ENCODE results near the gene SYDE1.

SYDE1 gene

GRCh38 chr19:15108845-15109767, 1.9 kb downstream of the SYDE1 start:
- DNase-seq, result no peak

GRCh38 chr19:15109768-15110417, 2.7 kb downstream of the SYDE1 start:
- DNase-seq, result no peak

- DNase-seq, result no peak
Observed at GRCh38 chr19:15110418-15110815, 3.2 kb downstream of the SYDE1 start.

- DNase-seq, result no peak
Observed at GRCh38 chr19:15111758-15112157, 4.6 kb downstream of the SYDE1 start.

- no peak for DNase-seq
Observed at GRCh38 chr19:15112385-15112784, 5.2 kb downstream of the SYDE1 start.

- DNase-seq, result no peak
Observed at GRCh38 chr19:15113245-15114152, 6.3 kb downstream of the SYDE1 start.

- no peak for DNase-seq
Observed at GRCh38 chr19:15114153-15114540, 6.9 kb downstream of the SYDE1 start.

- no peak for DNase-seq
Observed at GRCh38 chr19:15115080-15115479, 7.9 kb downstream of the SYDE1 start.

GRCh38 chr19:15115762-15116615, 8.8 kb downstream of the SYDE1 start:
- no peak for DNase-seq

- no peak for DNase-seq
Observed at GRCh38 chr19:15116856-15117255, 9.7 kb downstream of the SYDE1 start.

- no peak for DNase-seq
Observed at GRCh38 chr19:15118248-15118647, 11.0 kb downstream of the SYDE1 start.

- DNase-seq, result no peak
Observed at GRCh38 chr19:15118789-15119494, 11.7 kb downstream of the SYDE1 start.

- no peak for DNase-seq
Observed at GRCh38 chr19:15120135-15121026, 13.2 kb downstream of the SYDE1 start.

GRCh38 chr19:15122331-15123030, 15.3 kb downstream of the SYDE1 start:
- DNase-seq, result no peak

- no peak for DNase-seq
Observed at GRCh38 chr19:15123031-15123890, 16.1 kb downstream of the SYDE1 start.

GRCh38 chr19:15123900-15124299, 16.7 kb downstream of the SYDE1 start:
- DNase-seq, result no peak

- peak; percentile 7 for DNase-seq
Observed at GRCh38 chr19:15124572-15125231, 17.5 kb downstream of the SYDE1 start.
